Retinal pigment epithelial cell (primary cell): Measurements from ENCODE around the gene GPD2.

Experiments used
- DNase-seq: peaks from one replicate; pipeline ENCODE4 v3.0.0-alpha.2; 2010; ENCODE audit warnings: low read depth
- H3K4me3 ChIP-seq: 2 replicates; pipeline ENCODE4 v1.5.1; 2011; ENCODE audit warnings: mild to moderate bottlenecking, low read length, control low read depth, moderate library complexity
- CTCF ChIP-seq: conservative IDR thresholded peaks from 2 replicates; pipeline ENCODE4 v1.5.1; 2011; ENCODE audit warnings: low read depth, low read length, control low read depth, inconsistent platforms

Gene GPD2

GRCh38 chr2:156399950-156400705 is 36.1 kb upstream of the GPD2 start:
- DNase-seq: peak; percentile 41
- peak overlapping the region; percentile 89 for H3K4me3 ChIP-seq
- no peak for TF ChIP-seq CTCF

- peak overlapping the region; percentile 89 for H3K4me3 ChIP-seq
- no peak for TF ChIP-seq CTCF
- DNase-seq: no peak
Observed at GRCh38 chr2:156400706-156401678, 35.2 kb upstream of the GPD2 start.

DNA sequence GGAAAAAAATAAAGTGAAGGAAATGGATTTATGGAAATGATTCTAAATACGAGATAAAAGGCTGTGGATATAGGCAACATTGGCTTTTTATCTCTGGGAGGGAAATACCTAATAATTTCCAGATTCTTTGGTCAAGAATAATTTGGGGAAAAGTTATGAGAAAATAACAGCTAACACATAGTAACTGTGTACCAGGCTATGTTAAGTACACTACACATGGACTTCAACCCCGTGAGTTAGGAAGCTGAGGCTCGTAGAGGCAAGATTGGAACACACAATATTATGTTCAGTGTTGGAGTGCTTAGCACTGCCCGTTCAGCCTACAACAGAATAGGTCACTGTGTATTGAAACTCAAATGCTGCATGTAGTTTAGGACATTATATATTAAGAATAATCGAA is 34.3 kb upstream of the GPD2 start:
- no peak for DNase-seq
- TF ChIP-seq CTCF: no peak
- H3K4me3 ChIP-seq: no peak overlapping the region

- no peak for DNase-seq
- no peak for TF ChIP-seq CTCF
- H3K4me3 ChIP-seq: no peak overlapping the region
Observed at GRCh38 chr2:156405586-156405985, 30.6 kb upstream of the GPD2 start.

GRCh38 chr2:156411835-156412234 is 24.3 kb upstream of the GPD2 start:
- no peak for TF ChIP-seq CTCF
- no peak for DNase-seq

DNA sequence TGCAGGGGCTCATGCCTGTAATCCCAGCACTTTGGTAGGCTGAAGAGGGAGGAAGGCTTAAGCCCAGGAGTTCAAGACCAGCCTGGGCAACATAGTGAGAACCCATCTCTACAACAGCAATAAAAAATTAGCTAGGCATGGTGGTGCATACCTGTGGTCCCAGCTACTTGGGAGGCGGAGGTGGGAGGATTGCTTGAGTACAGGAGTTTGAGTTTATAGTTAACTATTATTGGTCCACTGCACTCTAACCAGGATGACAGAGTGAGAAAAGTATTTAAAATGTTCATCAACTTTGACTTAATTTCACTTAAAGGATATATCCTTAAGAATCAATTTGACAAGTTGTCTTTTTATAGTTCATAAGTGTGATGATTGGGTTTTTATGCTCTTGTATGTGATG is 14.3 kb upstream of the GPD2 start:
- DNase-seq: no peak
- H3K4me3 ChIP-seq: no peak overlapping the region
- no peak for TF ChIP-seq CTCF

More at GRCh38 chr2:156411835-156412234, 24.3 kb upstream of the GPD2 start:
- no peak overlapping the region for H3K4me3 ChIP-seq
